CD4-positive, alpha-beta T cell treated with Interleukin-6 at 100 ng/mL for 8 hours (primary cell): ENCODE data around the gene TFPI.

Source experiments
- DNase-seq: peaks from one replicate; pipeline ENCODE4 v3.0.0-alpha.2; 2020; ENCODE audit warnings: mixed read lengths, low spot score

TFPI gene

DNA sequence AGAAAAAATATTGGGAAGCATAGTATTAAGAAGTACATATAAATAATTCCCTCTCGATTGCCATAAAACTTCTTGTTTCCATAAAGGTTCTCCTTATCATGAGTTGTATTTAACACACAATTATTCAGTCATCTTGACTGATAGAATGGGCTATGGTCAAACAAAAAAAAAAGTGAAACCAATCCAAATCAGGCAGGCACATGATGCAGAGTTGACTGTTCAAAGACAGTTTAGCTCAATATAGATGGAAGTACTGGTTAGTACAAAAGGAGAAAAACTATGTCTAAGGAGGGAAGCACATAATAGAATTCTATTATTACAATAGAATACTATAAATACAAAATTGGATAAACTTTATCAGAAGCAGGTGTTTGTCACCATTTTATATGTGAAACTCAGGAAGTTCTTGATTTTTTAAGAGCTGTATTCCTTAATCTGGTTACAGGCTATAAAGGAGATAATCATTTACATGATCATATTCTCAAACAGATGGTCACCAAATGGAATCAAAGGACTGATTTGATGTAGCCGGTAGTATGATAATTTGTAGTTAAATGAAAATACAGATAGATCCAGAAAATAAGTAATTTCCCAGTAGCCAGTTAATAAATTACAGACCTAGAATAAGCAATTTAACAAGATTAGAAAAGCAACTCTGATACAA lies 88.0 kb downstream of the TFPI start:
- DNase-seq = no peak

DNA sequence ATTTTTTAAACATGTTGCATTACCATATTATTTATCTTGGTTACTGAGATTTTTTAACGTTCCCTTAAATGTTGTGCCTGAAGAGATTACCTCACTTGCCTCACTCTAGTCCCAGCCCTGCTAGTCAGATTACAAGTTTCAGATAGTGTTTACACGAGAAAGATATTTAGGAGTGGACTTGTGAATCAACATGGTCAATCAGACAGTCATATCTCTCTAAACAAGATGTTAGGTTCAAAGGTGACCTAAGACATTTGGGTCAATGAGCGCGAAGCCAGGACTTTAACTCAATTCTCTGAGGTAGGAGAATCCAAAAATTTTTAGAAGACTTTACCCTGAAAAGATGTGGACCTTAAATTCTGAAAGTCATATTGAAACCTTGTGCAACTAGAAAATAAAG lies 91.4 kb downstream of the TFPI start:
- DNase-seq = no peak

DNA sequence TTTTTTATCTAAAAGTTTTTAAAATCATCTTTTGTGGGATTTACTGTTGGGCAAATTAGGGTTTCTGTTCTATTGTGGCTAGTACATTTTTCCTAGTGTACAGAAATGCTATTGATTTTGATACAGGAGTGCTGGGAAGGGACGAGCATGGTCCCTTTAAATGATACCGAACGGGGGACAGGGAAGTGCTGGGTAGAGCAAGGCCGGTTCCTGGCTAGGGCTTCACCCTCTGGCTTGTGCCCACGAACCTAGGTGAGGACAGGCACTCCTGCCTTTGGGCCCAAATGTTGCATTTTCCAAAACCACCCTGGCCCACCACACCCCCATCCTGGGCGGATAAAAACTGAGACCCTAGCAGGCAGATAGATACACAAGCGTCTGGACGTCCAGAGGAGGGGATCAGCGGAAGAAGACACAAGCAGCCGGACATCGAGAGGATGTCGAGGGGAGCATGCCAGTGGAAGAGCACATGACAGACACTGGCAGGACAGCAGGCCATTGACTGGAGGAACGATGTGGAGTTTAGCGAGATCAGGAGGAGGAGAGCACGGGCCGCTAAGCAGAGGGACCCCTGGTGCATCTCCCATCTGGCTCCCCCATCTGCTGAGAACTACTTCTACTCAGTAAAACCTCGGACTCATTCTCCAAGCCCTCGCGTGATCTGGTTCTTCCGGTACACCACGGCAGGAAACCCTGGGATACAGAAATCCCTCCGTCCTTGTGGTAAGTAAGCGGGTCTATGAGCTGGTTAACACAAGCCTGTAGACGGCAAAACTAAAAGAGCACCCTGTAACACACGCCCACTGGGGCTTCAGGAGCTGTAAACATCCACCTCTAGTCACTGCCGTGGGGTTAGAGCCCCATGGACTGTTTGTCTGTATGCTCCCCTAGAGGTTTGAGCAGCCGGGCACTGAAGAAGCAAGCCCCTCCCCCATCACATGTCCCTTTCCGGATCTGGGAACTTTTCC lies 92.7 kb downstream of the TFPI start:
- DNase-seq = no peak

DNA sequence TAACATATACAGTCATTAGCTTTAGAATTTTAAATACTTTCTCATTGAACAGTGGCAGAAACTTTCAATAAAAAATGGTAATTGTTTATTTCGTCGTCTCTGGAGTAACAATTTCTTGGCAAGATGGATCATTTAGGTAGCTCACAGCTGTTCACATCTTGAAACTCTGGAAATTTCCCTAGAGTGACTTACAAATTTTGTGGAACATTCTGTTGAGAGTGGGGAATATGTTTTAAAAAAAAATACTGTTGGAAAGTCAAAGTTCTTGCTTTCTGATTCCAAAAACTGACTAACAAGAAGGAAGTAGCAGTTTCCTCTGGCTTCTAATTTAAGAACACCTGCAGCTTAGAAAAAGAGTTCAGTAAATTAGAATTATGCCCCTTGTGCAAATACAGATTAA lies 95.0 kb downstream of the TFPI start:
- DNase-seq = no peak

DNA sequence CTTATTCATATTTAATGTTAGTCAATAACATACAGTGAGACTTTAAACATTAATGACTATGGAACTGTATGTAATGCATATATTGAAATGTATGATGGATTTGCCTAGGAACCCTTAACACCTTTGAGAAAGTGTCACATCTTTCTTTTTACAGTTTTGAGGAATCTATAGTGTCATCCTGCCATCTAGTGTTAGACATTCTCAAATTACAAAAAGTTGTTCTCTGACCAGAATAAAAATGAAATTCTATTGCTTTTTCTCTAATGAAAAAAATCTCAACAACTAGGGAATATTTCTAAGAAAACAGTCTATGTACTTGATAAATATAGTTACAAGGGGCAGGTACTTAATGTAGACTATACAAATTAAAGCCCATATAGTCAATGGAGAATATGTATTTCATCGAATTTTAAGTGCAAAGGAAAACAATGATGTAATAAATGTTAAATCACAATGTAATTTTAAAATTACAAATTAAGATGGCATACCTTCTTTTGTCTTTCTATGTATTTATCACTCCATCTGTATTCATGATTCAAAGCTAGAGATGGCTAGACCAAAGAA lies 101.1 kb downstream of the TFPI start:
- DNase-seq = no peak

DNA sequence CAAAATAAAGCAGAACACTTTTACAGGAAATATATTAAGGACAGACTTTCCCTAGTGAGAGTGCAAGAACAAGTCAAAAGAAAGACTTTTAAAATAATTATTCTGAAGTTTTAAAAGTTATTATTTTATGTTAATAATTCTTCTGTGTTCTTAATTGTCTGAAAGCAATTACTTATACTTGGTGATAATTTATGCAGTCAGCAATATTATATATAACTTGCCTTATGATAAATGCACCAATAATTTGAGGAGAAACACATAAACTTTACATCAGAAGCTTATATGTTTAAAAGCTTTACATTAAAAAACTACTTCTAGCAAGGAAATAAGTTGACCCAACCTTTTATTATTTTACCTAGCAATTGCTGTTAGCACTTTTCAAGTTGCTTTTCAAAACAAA lies 102.7 kb downstream of the TFPI start:
- DNase-seq = no peak

DNA sequence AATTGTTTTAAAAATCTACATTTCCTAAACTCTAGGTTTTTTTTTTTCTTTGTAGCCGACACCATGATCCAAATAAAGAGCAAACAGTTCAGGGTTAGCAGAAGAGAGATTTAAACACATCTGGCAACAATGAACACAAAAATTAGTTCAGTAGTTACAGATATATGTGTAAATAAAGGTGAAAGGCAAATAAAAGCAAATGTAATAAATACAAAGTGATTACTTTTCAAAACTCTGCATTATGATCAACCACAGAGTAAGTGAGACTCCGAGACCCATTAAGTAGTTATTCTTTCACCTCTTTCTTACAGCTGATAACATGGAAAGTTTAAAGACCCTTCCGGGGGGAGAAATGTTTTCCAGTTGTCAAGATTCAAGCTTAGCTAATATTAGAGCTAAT lies 106.9 kb downstream of the TFPI start:
- no peak for DNase-seq

DNA sequence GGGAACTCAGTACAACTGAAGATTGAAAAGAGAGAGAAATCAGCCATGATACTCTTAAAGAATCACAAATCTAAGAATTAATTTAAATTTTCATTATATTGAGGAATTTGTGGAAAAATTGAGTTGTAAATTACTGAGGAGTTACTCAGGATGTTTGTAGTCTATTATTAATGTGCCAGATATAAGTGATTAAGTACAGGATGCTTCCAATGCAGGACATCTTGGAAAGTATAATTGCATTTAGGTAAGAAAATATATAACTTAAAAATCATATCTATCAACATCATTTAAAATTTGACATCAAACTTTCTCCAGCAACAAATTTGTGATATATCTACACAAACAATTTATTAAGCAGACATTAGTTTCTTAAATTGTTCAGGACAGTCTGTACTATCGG lies 107.5 kb downstream of the TFPI start:
- no peak for DNase-seq

DNA sequence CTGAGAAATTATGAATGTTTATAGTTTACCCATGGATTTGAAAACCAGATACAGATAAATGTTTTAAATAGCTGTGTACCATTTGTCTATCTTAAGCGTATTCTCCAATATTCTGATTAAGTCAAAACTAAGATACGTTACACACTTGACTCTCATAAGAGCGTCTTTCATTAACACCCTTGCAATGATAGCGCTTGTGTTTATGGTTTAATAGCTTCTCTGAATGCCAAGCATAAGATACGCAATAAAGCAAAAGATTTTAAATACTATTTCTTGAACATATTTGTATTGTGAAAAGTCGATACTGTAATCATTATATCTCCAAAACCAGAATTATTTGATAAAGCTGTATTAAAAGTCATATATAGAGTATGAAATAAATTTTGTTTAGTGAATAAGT lies 109.2 kb downstream of the TFPI start:
- no peak for DNase-seq

DNA sequence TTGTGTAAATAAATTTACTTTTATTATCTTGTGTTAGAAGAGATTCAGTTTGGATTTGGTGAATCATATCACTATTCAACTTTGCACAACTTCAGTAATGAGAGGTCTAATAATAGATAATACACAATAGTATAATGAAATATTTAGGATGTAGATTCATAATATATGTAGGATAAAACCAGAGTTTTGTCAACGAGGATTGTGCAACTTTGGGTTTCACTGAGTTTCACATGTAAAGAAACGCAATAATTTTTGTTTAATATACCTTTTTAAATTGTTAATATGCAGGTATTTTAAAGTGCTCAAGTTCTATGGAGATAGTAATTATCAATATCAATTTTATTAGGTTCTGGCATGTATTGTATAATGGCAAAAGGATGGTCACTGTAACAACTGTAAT lies 111.5 kb downstream of the TFPI start:
- DNase-seq = no peak

DNA sequence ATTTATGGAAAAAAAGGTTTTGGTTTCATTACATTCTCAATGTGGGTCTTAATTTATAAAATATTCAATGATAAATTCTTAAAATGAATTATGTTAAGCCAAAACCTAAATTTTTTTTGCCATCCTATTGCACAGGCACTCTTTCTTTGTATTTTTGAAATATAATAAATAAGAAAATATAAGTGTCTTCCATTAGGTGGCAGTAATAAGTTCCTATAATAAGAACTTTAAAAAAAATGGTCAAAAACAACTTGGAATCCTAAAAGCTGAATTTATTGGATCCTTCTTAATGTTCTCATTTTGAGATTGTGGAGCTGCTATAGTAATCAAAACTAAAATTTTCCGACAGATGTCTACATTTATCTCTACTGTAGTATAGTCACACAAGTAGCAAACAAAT lies 111.9 kb downstream of the TFPI start:
- no peak for DNase-seq

DNA sequence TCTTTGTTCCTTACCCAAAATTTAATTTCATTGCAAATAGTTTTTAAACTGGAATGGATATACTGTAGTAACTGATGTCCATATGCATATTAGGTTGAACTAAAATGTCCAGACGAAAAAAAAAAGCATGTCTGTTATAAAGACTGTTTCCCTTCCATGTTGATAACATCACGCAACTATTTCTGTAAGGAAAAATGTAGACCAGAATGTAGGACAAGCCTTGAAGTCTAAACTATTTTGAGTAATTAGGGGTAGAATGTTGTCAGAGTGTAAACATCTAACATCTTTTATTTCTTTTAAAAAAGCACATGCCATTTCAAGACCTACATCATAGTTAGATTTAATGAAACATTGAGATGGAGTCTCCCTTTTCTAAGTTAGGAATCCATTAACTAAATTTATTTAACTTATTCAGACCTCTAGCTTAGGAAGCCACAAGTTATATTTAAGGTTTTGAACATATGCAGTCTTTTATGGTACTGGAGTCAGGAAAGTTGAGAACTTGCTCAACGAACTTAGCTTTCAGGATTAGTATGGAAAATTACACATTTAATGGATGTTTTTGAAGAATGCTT lies 114.0 kb downstream of the TFPI start:
- no peak for DNase-seq

DNA sequence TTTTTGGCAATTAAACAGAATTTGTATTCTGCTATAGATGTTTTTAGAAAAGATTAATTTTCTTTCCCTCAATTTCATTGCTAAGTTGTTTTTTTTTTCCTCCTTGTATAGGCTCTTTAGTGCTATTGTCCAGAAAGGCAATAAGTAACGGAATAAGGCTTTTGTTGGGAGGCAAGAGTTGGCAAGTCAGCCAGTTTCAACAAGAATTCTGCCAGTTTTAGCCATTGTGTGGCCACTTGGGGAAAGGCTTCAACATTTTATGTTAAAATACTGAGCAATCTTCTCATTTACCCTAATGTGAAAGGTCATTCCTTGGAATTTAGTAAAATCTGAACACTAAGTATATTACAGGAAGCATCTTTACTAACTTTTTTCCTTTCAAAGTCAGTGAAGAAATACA lies 115.8 kb downstream of the TFPI start:
- no peak for DNase-seq

DNA sequence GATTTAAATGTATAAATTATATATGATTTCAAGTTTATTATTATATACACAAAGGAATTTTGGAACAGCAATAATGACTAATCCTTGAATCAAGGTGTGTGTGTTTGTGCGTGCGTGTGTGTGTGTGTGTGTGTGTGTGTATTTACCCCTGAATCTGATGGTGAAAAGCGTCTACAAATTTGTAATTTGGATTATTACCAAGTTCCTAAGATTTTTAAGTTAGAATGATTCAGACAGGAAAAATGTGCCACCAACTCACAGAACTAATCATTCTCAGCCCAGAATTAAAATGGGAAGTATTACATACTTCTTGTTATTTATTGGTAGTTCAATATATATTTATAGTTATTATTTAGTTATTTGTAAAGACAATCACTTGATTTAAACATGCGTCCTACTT lies 118.5 kb downstream of the TFPI start:
- DNase-seq = no peak

DNA sequence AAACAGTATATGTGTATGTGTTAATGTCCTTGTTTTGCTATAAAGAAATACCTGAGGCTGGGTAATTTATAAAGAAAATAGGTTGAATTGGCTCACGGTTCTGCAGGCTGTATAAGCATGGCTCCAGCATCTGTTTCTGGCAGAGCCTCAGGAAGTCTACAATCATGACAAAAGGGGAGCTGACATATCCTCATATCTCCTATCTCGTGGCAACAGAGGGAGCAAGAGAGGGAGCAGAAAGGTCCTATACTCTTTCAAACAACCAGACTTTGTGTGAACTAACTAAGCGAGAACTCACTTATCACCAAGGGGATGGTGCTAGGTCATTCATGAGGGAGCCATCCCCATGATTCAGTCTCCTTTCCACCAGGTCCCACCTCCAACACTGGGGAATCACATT lies 119.2 kb downstream of the TFPI start:
- DNase-seq = no peak

DNA sequence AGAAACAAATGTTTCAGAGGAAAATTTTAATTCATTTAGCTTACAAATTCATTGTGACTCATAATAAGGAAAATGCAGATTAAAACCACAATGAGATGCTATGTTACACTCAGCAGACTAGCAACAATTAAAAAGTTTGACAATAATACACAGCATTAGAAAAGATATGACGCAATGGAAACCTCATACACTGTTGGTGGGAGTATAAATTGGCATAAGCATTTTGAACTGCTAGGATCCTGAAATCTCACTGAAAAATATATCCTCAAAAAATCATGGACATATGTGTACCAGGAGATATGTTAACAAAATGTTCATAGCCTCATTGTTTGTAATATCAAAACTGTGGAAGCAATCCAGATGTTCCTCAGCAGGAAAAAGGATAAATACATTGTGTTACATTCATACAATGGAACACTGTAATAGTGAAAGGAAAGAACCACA lies 119.9 kb downstream of the TFPI start:
- DNase-seq = no peak

DNA sequence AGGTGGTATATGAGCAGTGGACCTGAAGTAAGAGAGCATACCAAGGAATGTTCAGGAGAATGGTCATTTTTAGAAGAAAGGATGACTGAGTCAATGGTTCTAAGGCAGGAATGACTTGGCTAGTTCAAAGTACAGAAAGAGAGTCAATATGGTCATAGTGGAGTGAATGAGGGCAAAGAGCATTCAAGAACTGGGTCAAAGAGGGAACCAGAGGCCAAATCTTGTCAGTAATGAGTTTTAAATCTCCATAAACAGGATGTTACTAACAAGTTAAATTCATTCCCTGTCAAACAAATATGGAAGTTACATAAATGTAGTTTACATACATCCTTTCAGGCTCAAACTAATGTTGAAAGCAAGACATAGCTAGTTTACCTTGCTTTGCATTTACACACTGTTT lies 122.3 kb downstream of the TFPI start:
- DNase-seq = no peak

DNA sequence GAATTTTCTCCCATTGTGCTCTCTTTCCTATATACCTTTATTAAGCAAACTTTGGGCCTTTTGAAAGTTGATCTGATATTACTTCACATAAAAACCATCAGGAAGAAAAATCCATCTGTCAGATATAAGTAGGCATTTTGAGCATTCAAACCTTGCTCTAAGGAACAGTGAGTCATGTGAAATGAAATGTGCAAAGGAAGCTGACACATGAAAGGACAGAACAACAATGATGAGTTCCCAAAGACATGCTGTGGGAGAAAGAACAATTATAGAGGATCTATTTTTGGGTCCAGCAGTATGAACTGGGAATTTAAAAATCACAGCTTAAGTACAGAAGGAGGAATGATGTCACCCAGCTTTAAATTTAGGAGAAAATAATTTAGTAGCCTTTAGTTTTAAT lies 124.2 kb downstream of the TFPI start:
- DNase-seq = no peak

DNA sequence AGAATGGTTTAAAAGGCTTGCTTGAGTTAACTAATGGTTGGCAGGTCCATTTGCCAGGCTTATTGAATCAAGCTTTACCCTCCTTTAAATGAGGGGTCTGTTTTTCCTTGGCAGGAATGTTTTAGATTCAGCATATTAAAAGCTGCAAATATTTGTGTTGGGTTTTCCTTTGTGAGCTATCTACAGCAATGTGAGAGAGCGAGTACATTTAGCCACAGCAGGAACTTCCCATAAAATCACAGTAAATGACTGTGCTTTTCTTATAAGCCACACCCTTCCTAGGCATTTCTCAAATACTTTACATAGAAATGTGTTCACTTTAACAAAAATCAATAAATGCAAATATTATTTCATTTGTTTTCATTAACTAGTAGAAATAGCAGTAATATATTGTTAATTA lies 130.1 kb downstream of the TFPI start:
- DNase-seq = no peak

DNA sequence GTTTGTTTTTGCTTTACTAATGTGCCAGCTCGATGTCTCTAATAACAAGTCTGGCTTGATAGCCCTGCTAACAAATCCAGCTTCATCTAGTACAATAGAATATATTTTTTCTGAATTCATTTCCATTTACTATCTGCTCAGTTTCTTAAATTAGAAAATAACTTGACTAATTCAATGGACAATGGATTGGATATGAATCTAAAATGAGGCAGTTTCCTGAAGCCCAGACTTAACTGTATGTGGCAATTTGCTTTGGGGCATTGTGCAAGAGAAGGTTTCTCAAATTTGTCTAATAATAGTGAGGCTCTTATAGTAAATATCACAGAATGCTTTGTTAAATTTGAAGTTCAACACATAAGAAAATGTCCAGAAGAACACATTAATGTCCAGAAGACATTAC lies 132.0 kb downstream of the TFPI start:
- DNase-seq = no peak

DNA sequence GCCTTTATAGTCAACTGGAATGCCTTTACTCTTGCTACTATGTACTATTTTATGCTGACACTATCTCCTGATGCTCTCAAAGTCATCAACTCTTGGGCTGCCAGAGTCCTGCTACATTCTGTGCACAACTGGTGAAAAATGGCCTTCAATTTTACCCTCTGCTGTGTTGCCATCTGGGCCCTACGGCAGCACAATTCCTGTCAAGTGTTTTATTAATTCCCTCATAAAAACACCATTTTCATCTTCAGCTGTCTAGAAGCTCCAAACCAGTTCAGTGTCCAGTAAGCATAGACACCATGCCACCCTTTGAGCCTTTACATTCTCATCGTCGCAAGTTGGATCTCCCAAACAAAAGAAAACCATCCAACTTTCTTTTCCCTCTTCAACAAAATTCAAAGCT lies 132.7 kb downstream of the TFPI start:
- DNase-seq = no peak

DNA sequence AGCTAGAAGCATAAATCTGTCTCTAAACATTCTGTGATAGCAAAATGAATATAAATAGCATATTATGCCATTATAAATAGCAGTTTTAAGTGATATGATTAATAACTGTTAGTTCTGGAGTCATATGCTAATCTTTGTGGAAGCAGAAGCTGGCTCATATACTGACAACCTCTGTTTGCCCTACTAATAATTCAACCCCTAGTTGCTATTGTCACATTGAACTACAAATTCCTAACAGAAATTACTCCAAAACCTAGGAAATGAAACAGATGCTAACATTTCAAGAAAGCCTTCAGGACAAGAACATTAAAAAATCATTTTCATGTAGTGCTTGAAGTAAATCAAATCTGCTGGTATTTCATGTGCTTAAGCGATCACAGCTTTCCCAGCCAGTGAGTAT lies 134.4 kb downstream of the TFPI start:
- no peak for DNase-seq

DNA sequence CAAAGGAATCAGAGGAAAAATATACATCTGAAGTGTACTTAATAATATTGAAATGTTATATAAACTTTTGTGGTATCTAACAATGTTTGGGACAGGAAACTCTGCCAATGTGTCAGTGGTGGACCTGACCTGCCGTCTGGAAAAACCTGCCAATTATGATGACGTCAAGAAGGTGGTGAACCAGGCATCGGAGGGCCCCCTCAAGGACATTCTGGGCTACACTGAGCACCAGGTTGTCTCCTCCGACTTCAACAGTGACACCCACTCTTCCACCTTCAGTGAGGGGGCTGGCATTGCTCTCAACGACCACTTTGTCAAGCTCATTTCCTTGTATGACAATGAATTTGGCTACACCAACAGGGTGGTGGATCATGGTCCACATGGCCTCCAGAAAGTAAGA lies 138.8 kb downstream of the TFPI start:
- DNase-seq = no peak
